D341Med (cell line): ENCODE data around the gene LPCAT3.

Experiments used
- DNase-seq: peaks from one replicate; pipeline ENCODE4 v3.0.0; 2012; ENCODE audit warnings: low spot score

The LPCAT3 gene

GRCh38 chr12:6998715-6999451 lies 19.4 kb downstream of the LPCAT3 start:
- DNase-seq = no peak

GRCh38 chr12:6996040-6996441 lies 22.2 kb downstream of the LPCAT3 start:
- DNase-seq = no peak

- no peak for DNase-seq
These were observed 30.2 kb downstream of the LPCAT3 start for GRCh38 chr12:6987956-6988553.

- DNase-seq = no peak
These were observed 35.7 kb downstream of the LPCAT3 start for GRCh38 chr12:6982532-6982931.

- no peak for DNase-seq
These were observed 36.9 kb downstream of the LPCAT3 start for GRCh38 chr12:6981152-6982052.

GRCh38 chr12:6980740-6981139 lies 37.5 kb downstream of the LPCAT3 start:
- DNase-seq = no peak

- no peak for DNase-seq
These were observed 38.2 kb downstream of the LPCAT3 start for GRCh38 chr12:6980075-6980474.

- no peak for DNase-seq
These were observed 38.8 kb downstream of the LPCAT3 start for GRCh38 chr12:6979453-6979852.

GRCh38 chr12:6979021-6979420 lies 39.3 kb downstream of the LPCAT3 start:
- no peak for DNase-seq

- no peak for DNase-seq
These were observed 39.7 kb downstream of the LPCAT3 start for GRCh38 chr12:6978611-6979011.

GRCh38 chr12:6978188-6978587 lies 40.1 kb downstream of the LPCAT3 start:
- no peak for DNase-seq

GRCh38 chr12:6977653-6978052 lies 40.6 kb downstream of the LPCAT3 start:
- DNase-seq = no peak

- DNase-seq = no peak
These were observed 42.8 kb downstream of the LPCAT3 start for GRCh38 chr12:6975297-6976032.

- DNase-seq = no peak
These were observed 44.1 kb downstream of the LPCAT3 start for GRCh38 chr12:6974180-6974579.

- no peak for DNase-seq
These were observed 48.2 kb downstream of the LPCAT3 start for GRCh38 chr12:6970096-6970527.

- DNase-seq = no peak
These were observed 49.9 kb downstream of the LPCAT3 start for GRCh38 chr12:6968426-6968825.

- no peak for DNase-seq
These were observed 50.6 kb downstream of the LPCAT3 start for GRCh38 chr12:6967651-6968100.

GRCh38 chr12:6966351-6966750 lies 51.9 kb downstream of the LPCAT3 start:
- DNase-seq = no peak

GRCh38 chr12:6965714-6966113 lies 52.6 kb downstream of the LPCAT3 start:
- no peak for DNase-seq

- DNase-seq = peak; percentile 89
These were observed 53.1 kb downstream of the LPCAT3 start for GRCh38 chr12:6965026-6965661.

GRCh38 chr12:6964605-6965025 lies 53.7 kb downstream of the LPCAT3 start:
- no peak for DNase-seq
